PFSK-1 (cell line): ENCODE results near the gene OLFML1.

Experiments
- FOXP2 ChIP-seq: optimal IDR thresholded peaks from 2 replicates; pipeline ENCODE3; 2011; ENCODE audit warnings: borderline replicate concordance, control low read depth, inconsistent platforms; ENCODE audit not compliant: insufficient read depth; ENCODE audit errors: extremely low read length, extremely low read depth
- POLR2AphosphoS5 ChIP-seq: IDR thresholded peaks from 2 replicates; pipeline ENCODE4 v1.6.1; 2012; ENCODE audit warnings: low read depth, mild to moderate bottlenecking, control low read depth, low read length, moderate library complexity
- REST ChIP-seq, 2 experiments: IDR thresholded peaks; 2 replicates each; pipeline versions ENCODE4 v1.6.1 to v1.8.0; 2011 to 2012; ENCODE audit warnings: low read depth in 2 of 2, low read length in 2 of 2, control low read depth in 1 of 2, inconsistent platforms in 1 of 2, mild to moderate bottlenecking in 1 of 2, moderate library complexity in 1 of 2; ENCODE audit not compliant: insufficient read depth in 1 of 2
- SIN3A ChIP-seq: IDR thresholded peaks from 2 replicates; pipeline ENCODE4 v1.6.1; 2012; ENCODE audit warnings: mild to moderate bottlenecking, low read length, moderate library complexity, borderline replicate concordance; ENCODE audit not compliant: insufficient read depth
- TAF1 ChIP-seq: IDR thresholded peaks from 2 replicates; pipeline ENCODE4 v1.6.1; 2012; ENCODE audit warnings: low read length, control low read depth, borderline replicate concordance; ENCODE audit not compliant: insufficient read depth

Gene OLFML1

GRCh38 chr11:7480113-7480512 lies 5.2 kb upstream of the OLFML1 start:
- TF ChIP-seq REST (IDR thresholded peaks at IDR 0.05; ENCODE audit: insufficient read depth in 1 of 2, low read depth in 2 of 2, low read length in 2 of 2), result no peak

GRCh38 chr11:7484131-7484530 lies 1.2 kb upstream of the OLFML1 start:
- TF ChIP-seq REST (IDR thresholded peaks at IDR 0.05; ENCODE audit: insufficient read depth in 1 of 2, low read depth in 2 of 2, low read length in 2 of 2) (no peak), FOXP2 (no peak), POLR2AphosphoS5 (no peak), TAF1 (no peak), SIN3A (no peak)

- TF ChIP-seq FOXP2 (no peak), REST (IDR thresholded peaks at IDR 0.05; ENCODE audit: insufficient read depth in 1 of 2, low read depth in 2 of 2, low read length in 2 of 2) (no peak), SIN3A (no peak), POLR2AphosphoS5 (no peak), TAF1 (no peak)
Measured at GRCh38 chr11:7484645-7485044, 661 bp upstream of the OLFML1 start.

GRCh38 chr11:7486098-7486780 lies 933 bp downstream of the OLFML1 start:
- TF ChIP-seq SIN3A, result no peak
- no peak for TF ChIP-seq POLR2AphosphoS5
- TF ChIP-seq REST (IDR thresholded peaks at IDR 0.05; ENCODE audit: insufficient read depth in 1 of 2, low read depth in 2 of 2, low read length in 2 of 2), result no peak
- no peak for TF ChIP-seq TAF1
- no peak for TF ChIP-seq FOXP2

- TF ChIP-seq TAF1 (no peak), FOXP2 (no peak), POLR2AphosphoS5 (no peak), REST (IDR thresholded peaks at IDR 0.05; ENCODE audit: insufficient read depth in 1 of 2, low read depth in 2 of 2, low read length in 2 of 2) (no peak), SIN3A (no peak)
Measured at GRCh38 chr11:7486781-7487140, 1.5 kb downstream of the OLFML1 start.
